Measurements from ENCODE around the gene YIPF1.

The YIPF1 gene

DNA sequence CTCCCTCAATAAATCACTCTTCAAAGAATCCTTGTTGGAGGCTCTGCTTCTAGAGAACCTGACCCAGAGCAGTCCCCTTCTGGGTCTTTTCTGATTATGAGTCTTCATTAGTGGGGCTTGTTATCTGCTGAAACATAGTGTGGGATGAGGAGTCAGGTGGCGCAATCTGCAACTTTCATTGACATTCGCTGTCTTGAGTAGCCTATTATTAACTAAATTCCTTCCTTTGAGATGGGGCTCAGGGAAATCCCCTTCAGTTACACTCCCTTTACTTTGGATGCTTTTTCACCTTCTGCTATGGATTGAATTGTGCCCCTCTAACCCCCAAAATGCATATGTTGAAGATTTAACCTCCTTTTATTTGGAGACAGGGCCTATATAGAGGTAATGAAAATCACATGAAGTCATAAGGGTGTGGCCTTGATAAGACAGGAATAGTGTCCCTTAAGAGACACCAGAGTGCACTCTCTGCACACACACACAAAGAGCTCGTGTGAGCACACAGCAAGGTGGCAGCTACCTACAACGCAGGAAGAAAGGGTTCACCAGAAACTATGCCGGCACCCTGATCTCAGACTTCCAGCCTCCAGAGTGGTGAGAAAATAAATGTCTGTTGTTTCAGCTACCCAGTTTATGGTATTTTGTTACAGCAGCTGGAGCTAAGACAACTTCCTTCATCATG lies 23.9 kb upstream of the YIPF1 start:
- Mint-ChIP-seq H3K4me3 (no peak overlapping the region), H3K36me3 (ENCODE audit: low read depth) (peaks cover 11% of the 10 kb centered on the region), H3K27ac (peak overlapping the region; percentile 49), H3K9me3 (no peaks in the 10 kb centered on the region), H3K27me3 (ENCODE audit: low read depth, poor library complexity) (peaks cover 2% of the 10 kb centered on the region), H3K4me1 (peaks cover 19% of the 10 kb centered on the region)
- TF ChIP-seq, protein P1, sequence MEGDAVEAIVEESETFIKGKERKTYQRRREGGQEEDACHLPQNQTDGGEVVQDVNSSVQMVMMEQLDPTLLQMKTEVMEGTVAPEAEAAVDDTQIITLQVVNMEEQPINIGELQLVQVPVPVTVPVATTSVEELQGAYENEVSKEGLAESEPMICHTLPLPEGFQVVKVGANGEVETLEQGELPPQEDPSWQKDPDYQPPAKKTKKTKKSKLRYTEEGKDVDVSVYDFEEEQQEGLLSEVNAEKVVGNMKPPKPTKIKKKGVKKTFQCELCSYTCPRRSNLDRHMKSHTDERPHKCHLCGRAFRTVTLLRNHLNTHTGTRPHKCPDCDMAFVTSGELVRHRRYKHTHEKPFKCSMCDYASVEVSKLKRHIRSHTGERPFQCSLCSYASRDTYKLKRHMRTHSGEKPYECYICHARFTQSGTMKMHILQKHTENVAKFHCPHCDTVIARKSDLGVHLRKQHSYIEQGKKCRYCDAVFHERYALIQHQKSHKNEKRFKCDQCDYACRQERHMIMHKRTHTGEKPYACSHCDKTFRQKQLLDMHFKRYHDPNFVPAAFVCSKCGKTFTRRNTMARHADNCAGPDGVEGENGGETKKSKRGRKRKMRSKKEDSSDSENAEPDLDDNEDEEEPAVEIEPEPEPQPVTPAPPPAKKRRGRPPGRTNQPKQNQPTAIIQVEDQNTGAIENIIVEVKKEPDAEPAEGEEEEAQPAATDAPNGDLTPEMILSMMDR (IDR thresholded peaks at IDR 0.05) = no peak
- no peak for DNase-seq

DNA sequence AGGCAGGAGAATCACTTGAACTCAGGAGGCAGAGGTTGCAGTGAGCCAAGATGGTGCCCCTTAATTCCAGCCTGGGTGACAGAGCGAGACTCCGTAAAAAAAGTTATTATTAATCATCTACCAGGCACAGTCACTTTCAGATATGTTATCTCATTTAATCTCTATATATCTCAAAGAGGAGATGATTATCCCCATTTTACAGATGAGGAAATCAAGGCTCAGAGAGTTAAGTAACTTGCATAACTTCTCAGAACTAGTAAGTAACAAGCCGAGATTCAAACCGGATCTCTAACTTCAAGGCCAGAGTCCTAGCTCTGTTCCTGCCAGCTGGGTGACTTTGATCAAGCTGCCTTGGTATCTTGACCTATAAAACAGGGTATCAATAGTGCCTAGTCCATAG lies 21.8 kb upstream of the YIPF1 start:
- peaks cover 2% of the 10 kb centered on the region for H3K27me3 Mint-ChIP-seq (ENCODE audit: low read depth, poor library complexity)
- TF ChIP-seq, protein P1 (IDR thresholded peaks at IDR 0.05) = no peak

DNA sequence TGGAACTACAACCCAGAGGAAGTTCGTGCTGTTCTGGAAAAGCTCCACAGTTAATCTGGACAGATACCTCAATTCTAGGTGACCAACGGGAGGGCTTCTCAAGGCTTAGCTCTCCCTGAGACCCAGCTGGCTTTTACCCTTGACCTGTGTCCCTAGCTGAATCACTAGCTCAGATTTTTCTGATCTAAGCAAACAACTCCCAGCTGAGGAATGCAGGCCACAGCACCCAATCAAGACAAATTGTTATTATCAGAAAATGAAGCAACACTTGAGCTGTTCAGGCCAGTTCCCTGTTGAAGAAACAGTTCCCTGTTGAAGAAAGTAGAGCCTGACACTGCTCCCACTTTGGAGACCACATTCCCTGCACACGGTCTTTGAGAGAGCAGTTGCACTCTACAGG lies 20.3 kb upstream of the YIPF1 start:
- no peak for DNase-seq
- no peak overlapping the region for H3K27ac Mint-ChIP-seq
- no peak overlapping the region for H3K4me3 Mint-ChIP-seq
- H3K4me1 Mint-ChIP-seq = peaks cover 19% of the 10 kb centered on the region
- TF ChIP-seq, protein P1 (IDR thresholded peaks at IDR 0.05) = no peak
- H3K9me3 Mint-ChIP-seq = no peaks in the 10 kb centered on the region
- peaks cover 2% of the 10 kb centered on the region for H3K27me3 Mint-ChIP-seq (ENCODE audit: low read depth, poor library complexity)
- no peaks in the 10 kb centered on the region for H3K36me3 Mint-ChIP-seq (ENCODE audit: low read depth)

More for the DNA sequence above, 21.8 kb upstream of the YIPF1 start:
- no peak overlapping the region for H3K27ac Mint-ChIP-seq
- no peaks in the 10 kb centered on the region for H3K9me3 Mint-ChIP-seq
- no peak for DNase-seq
- H3K4me3 Mint-ChIP-seq = no peak overlapping the region
- H3K36me3 Mint-ChIP-seq (ENCODE audit: low read depth) = no peaks in the 10 kb centered on the region
- H3K4me1 Mint-ChIP-seq = peaks cover 19% of the 10 kb centered on the region

- Mint-ChIP-seq H3K36me3 (ENCODE audit: low read depth) (no peaks in the 10 kb centered on the region), H3K27me3 (ENCODE audit: low read depth, poor library complexity) (peaks cover 5% of the 10 kb centered on the region), H3K9me3 (no peaks in the 10 kb centered on the region), H3K4me1 (no peaks in the 10 kb centered on the region), H3K4me3 (no peak overlapping the region), H3K27ac (no peak overlapping the region)
- no peak for DNase-seq
- TF ChIP-seq, protein P1 (IDR thresholded peaks at IDR 0.05) = no peak
Observed at GRCh38 chr1:53906121-53906520, 16.5 kb upstream of the YIPF1 start.

- H3K9me3 Mint-ChIP-seq = no peaks in the 10 kb centered on the region
- no peak overlapping the region for H3K27ac Mint-ChIP-seq
- peaks cover 6% of the 10 kb centered on the region for H3K27me3 Mint-ChIP-seq (ENCODE audit: low read depth, poor library complexity)
- H3K4me3 Mint-ChIP-seq = no peak overlapping the region
- TF ChIP-seq, protein P1 (IDR thresholded peaks at IDR 0.05) = no peak
- no peaks in the 10 kb centered on the region for H3K36me3 Mint-ChIP-seq (ENCODE audit: low read depth)
- H3K4me1 Mint-ChIP-seq = no peaks in the 10 kb centered on the region
- DNase-seq = no peak
Observed at GRCh38 chr1:53905509-53905908, 15.9 kb upstream of the YIPF1 start.

Measured in nephron progenitor cell (in vitro differentiated cells).